Erythroblast (primary cell): Measurements from ENCODE around the gene CHIC2.

Experiments used
- GATA1 ChIP-seq: IDR thresholded peaks from 2 replicates; pipeline ENCODE4 v1.6.1; 2011; ENCODE audit warnings: low read depth, mild to moderate bottlenecking, control low read depth, low read length, moderate library complexity
- POLR2A ChIP-seq: IDR thresholded peaks from 2 replicates; pipeline ENCODE4 v1.6.1; 2011; ENCODE audit warnings: mild to moderate bottlenecking, low read length

DNA sequence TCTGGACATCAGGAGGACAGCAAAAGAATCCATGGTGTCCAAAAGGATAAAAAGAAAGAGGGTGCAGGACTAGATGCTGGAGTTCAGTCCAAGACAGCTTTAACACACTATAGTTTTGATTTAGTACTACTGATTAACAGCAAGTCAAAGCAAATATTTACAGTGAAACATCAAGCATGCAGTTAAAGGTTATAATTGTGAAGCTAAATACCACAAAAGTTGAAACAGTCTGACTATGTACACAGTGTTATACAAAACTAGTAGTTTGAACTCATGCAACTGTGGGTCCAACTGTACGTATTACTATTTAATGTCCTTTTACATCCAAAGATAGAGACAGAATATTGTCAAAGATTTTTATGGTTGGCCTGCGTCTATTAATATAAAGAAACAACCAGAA lies 57.6 kb downstream of the CHIC2 start:
- TF ChIP-seq POLR2A (no peak), GATA1 (no peak)
